OCI-LY1 (cell line): ENCODE data around the gene ZBTB17.

Experiments
- CTCF ChIP-seq: fragments of 200-600 bp; sonication (generic), shearing (Covaris generic); IDR thresholded peaks from 2 replicates; pipeline ENCODE4 v1.5.1; 2017; ENCODE audit warnings: mild to moderate bottlenecking, antibody characterized with exemption, low read length, moderate library complexity, mixed read lengths
- EZH2 ChIP-seq: fragments of 200-600 bp; sonication (generic), shearing (Covaris generic); IDR thresholded peaks from 2 replicates; pipeline ENCODE4 v1.8.0; 2017; ENCODE audit warnings: borderline replicate concordance, mixed run types, mild to moderate bottlenecking, antibody characterized with exemption, low read length, moderate library complexity, mixed read lengths

- TF ChIP-seq CTCF: no peak
- TF ChIP-seq EZH2: no peak
These were observed 16.9 kb upstream of the ZBTB17 start for GRCh38 chr1:15992582-15993500.
